ENCODE data around the gene FSHR.

- no peak for TF ChIP-seq CTCF (IDR thresholded peaks at IDR 0.05)
- no peak for TF ChIP-seq POLR2A (IDR thresholded peaks at IDR 0.05)
- TF ChIP-seq EP300 (IDR thresholded peaks at IDR 0.05) = no peak
Measured at GRCh38 chr2:49122107-49122506, 32.2 kb downstream of the FSHR start.
